Umbilical cord (tissue), 2 donors: Measurements from ENCODE around the gene TRIM29. TPM values are rescaled to one million over a fixed set of nuclear protein-coding genes. Genes with fewer than 3 reads are reported as not detected.
A peak's percentile ranks its signal among the peaks of the same experiment; 100 is the strongest.

Experiments used
- DNase-seq: peaks from one replicate; pipeline ENCODE4 v3.0.0-alpha.2; 2015; ENCODE audit warnings: low spot score
- total RNA-seq: library from RNA; depleted of rRNA; stranded (reverse); fragments of >200 nt; gene quantifications from one replicate; pipeline ENCODE4 v1.2.3, GENCODE V29; 2014; ENCODE audit warnings: low replicate concordance; ENCODE audit not compliant: insufficient read depth

TRIM29 gene
- total RNA-seq, 1 donor from 2014 or later = 39.7 TPM

GRCh38 chr11:120063686-120064340 lies 74.1 kb downstream of the TRIM29 start:
- DNase-seq = no peak

DNA sequence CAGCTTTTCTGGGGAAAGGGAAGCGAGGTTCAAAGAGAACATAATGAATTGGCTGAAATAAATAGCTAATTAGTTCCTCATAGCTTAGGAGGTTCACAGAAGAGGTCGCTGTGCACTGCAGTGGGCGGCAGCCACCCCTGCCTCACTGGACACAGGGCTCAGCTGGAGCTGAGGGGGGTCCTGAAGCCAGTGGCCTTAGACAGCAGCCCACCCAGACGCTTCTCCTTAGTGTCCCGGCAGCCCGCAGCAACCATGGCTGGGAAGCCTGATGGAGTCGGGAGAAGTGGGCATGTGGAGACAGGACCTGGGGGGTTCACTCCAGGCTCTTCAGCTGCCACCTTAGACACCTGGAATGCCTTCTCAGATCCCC lies 75.4 kb downstream of the TRIM29 start:
- DNase-seq = no peak

- peak; percentile 94 for DNase-seq
Observed at GRCh38 chr11:120061761-120062560, 76.0 kb downstream of the TRIM29 start.

Other genes starting within 250 kb of the TRIM29 start
- 20.7 TPM for gene OAF, start 72.9 kb upstream of the TRIM29 start, total RNA-seq
- gene POU2F3, start 102.0 kb upstream of the TRIM29 start, total RNA-seq = 3.1 TPM
- 9.9 TPM for gene TLCD5, start 187.2 kb upstream of the TRIM29 start, total RNA-seq
- 109 TPM for gene ARHGEF12, start 198.3 kb upstream of the TRIM29 start, total RNA-seq